BLaER1 treated with 17β-estradiol and CSF1 and Interleukin-3, amounts not matched to agents 10 nM and 100 nM (cell line): ENCODE measurements around the gene CSF1R.

Experiments
- H3K27ac ChIP-seq, 11 experiments: shearing (Covaris generic); formaldehyde crosslinking; 2 replicates each; pipeline ENCODE4 v1.8.1; 2022
- H3K27me3 ChIP-seq, 11 experiments: shearing (Covaris generic); formaldehyde crosslinking; 2 replicates each; pipeline ENCODE4 v1.8.1; 2022
- H3K36me3 ChIP-seq, 11 experiments: shearing (Covaris generic); formaldehyde crosslinking; 2 replicates each; pipeline ENCODE4 v1.8.1; 2022
- H3K4me1 ChIP-seq, 10 experiments: shearing (Covaris generic); formaldehyde crosslinking; 2 replicates each; pipeline ENCODE4 v1.8.1; 2022
- H3K4me2 ChIP-seq, 11 experiments: shearing (Covaris generic); formaldehyde crosslinking; 2 replicates each; pipeline ENCODE4 v1.8.1; 2022
- H3K4me3 ChIP-seq, 10 experiments: shearing (Covaris generic); formaldehyde crosslinking; 2 replicates each; pipeline ENCODE4 v1.8.1; 2022
- H3K9ac ChIP-seq, 11 experiments: shearing (Covaris generic); formaldehyde crosslinking; 2 replicates each; pipeline ENCODE4 v1.8.1; 2022
- H3K9me3 ChIP-seq, 11 experiments: shearing (Covaris generic); formaldehyde crosslinking; replicated peaks in 1 of 11; 2 replicates each; pipeline ENCODE4 v1.8.1; 2022
- H4K20me1 ChIP-seq, 11 experiments: shearing (Covaris generic); formaldehyde crosslinking; 2 replicates each; pipeline ENCODE4 v1.8.1; 2022
- Cebpa-rat ChIP-seq, 11 experiments: shearing (Covaris generic); IDR thresholded peaks; 2 replicates each; pipeline ENCODE4 v1.8.1; 2022

CSF1R gene

GRCh38 chr5:150075806-150076205 is 10.5 kb downstream of the CSF1R start:
- H3K36me3 ChIP-seq = peaks cover 0 to 100% (median 30%) of the 10 kb centered on the region in 11 experiments; a peak in 12 of 22 replicates
- peak overlapping the region in 8 of 11 experiments; percentile 2 to 99 (median 62); a peak in 11 of 22 replicates for H3K4me2 ChIP-seq
- no peak overlapping the region for H3K4me3 ChIP-seq
- H4K20me1 ChIP-seq = peaks cover 0 to 100% (median 0%) of the 10 kb centered on the region in 11 experiments; a peak in 2 of 22 replicates
- H3K9me3 ChIP-seq = peaks cover 0 to 33% (median 18%) of the 10 kb centered on the region in 11 experiments; a peak in 18 of 22 replicates
- no peak overlapping the region for H3K9ac ChIP-seq
- peaks cover 21 to 100% (median 58%) of the 10 kb centered on the region in 10 experiments for H3K4me1 ChIP-seq
- H3K27me3 ChIP-seq = no peaks in the 10 kb centered on the region
- H3K27ac ChIP-seq = no peak overlapping the region
- TF ChIP-seq Cebpa-rat (IDR thresholded peaks at IDR 0.05) = no peak

- Histone ChIP-seq H3K9ac (no peak overlapping the region), H3K27ac (no peak overlapping the region), H4K20me1 (peaks cover 0 to 100% (median 0%) of the 10 kb centered on the region in 11 experiments; a peak in 2 of 22 replicates), H3K36me3 (peaks cover 0 to 100% (median 29%) of the 10 kb centered on the region in 11 experiments; a peak in 12 of 22 replicates), H3K4me1 (peaks cover 21 to 100% (median 58%) of the 10 kb centered on the region in 10 experiments), H3K27me3 (no peaks in the 10 kb centered on the region), H3K9me3 (peaks cover 0 to 33% (median 18%) of the 10 kb centered on the region in 11 experiments; a peak in 18 of 22 replicates), H3K4me2 (peak overlapping the region in 3 of 11 experiments; percentile 3 to 99 (median 96); a peak in 4 of 22 replicates), H3K4me3 (no peak overlapping the region)
- TF ChIP-seq Cebpa-rat (IDR thresholded peaks at IDR 0.05) = no peak
Measured at GRCh38 chr5:150075233-150075632, 11.1 kb downstream of the CSF1R start.

- peaks cover 0 to 98% (median 0%) of the 10 kb centered on the region in 11 experiments; a peak in 2 of 22 replicates for H4K20me1 ChIP-seq
- H3K4me2 ChIP-seq = peak overlapping the region in 2 of 11 experiments; percentile 96 to 99; a peak in 2 of 22 replicates
- TF ChIP-seq Cebpa-rat (IDR thresholded peaks at IDR 0.05) = no peak
- peaks cover 22 to 100% (median 58%) of the 10 kb centered on the region in 10 experiments for H3K4me1 ChIP-seq
- peaks cover 0 to 33% (median 18%) of the 10 kb centered on the region in 11 experiments; a peak in 18 of 22 replicates for H3K9me3 ChIP-seq
- no peaks in the 10 kb centered on the region for H3K27me3 ChIP-seq
- H3K36me3 ChIP-seq = peaks cover 0 to 99% (median 22%) of the 10 kb centered on the region in 11 experiments; a peak in 12 of 22 replicates
- H3K9ac ChIP-seq = no peak overlapping the region
- no peak overlapping the region for H3K27ac ChIP-seq
- no peak overlapping the region for H3K4me3 ChIP-seq
Measured at GRCh38 chr5:150073677-150074076, 12.7 kb downstream of the CSF1R start.

- H3K4me3 ChIP-seq = no peak overlapping the region
- H3K27me3 ChIP-seq = no peaks in the 10 kb centered on the region
- peaks cover 0 to 33% (median 18%) of the 10 kb centered on the region in 11 experiments; a peak in 18 of 22 replicates for H3K9me3 ChIP-seq
- no peak overlapping the region for H3K27ac ChIP-seq
- peaks cover 0 to 98% (median 0%) of the 10 kb centered on the region in 11 experiments; a peak in 2 of 22 replicates for H4K20me1 ChIP-seq
- no peak for TF ChIP-seq Cebpa-rat (IDR thresholded peaks at IDR 0.05)
- H3K36me3 ChIP-seq = peaks cover 0 to 99% (median 22%) of the 10 kb centered on the region in 11 experiments; a peak in 12 of 22 replicates
- peaks cover 27 to 100% (median 61%) of the 10 kb centered on the region in 10 experiments for H3K4me1 ChIP-seq
- H3K9ac ChIP-seq = no peak overlapping the region
- H3K4me2 ChIP-seq = peak overlapping the region in 3 of 11 experiments; percentile 14 to 99 (median 96); a peak in 5 of 22 replicates
Measured at GRCh38 chr5:150073086-150073625, 13.2 kb downstream of the CSF1R start.

- Histone ChIP-seq H4K20me1 (peaks cover 0 to 86% (median 0%) of the 10 kb centered on the region in 11 experiments; a peak in 2 of 22 replicates), H3K4me1 (peaks cover 51 to 100% (median 66%) of the 10 kb centered on the region in 10 experiments), H3K36me3 (peaks cover 0 to 94% (median 22%) of the 10 kb centered on the region in 11 experiments; a peak in 12 of 22 replicates), H3K9me3 (peaks cover 0 to 32% (median 18%) of the 10 kb centered on the region in 11 experiments; a peak in 18 of 22 replicates), H3K27ac (peak overlapping the region in 9 of 11 experiments; percentile 21 to 56 (median 42); a peak in 11 of 22 replicates), H3K27me3 (no peaks in the 10 kb centered on the region), H3K9ac (peak overlapping the region in 4 of 11 experiments; percentile 5 to 26 (median 17); a peak in 5 of 22 replicates), H3K4me2 (peak overlapping the region; percentile 52 to 96 (median 65)), H3K4me3 (no peak overlapping the region)
- TF ChIP-seq Cebpa-rat (IDR thresholded peaks at IDR 0.05) = no peak
Measured at GRCh38 chr5:150070821-150071220, 15.5 kb downstream of the CSF1R start.

DNA sequence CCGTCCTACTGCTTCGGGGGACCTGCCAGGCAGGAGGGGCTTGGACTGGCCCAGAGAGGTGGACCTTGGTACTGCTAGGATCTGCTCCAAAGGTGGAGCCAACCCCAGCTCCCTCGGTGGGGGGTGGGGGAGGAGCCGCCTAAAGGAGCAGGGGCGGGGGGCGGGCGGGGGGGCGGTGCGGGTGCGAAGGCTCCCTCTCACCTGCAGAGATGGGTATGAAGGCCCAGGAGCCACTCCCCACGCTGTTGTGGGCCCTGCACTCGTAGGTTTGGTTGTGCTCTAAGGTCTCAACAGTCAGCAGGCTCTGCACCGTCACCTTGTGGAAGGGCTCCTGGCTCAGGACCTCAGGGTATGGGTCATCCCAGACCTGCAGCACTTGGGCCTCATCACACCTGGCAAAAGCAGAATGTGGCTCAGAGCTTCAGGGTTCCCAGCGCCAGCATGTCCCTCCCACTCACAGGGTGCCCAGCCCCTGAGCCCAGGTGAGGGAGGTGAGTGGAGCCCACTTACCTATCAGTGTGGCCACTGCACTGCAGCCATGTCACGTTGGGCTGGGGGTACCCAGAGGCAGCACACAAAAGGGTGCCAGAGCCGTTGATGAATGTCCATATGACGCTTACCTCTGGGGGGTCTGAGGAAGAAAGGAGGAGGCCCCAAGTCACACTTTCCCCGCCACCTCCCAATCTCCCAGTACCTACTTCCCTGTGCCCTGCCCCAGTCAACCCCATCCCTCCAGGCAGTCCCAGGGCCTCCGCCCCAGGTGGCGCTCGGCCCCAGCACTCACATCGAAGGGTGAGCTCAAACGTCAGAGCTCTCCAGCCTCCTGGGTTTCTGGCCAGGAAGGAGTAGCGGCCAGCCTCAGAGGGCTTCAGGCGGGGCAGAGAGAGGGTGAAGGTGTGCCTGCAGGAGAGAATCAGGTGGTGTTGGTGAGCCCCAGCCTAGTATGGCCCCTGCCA is 16.4 kb downstream of the CSF1R start:
- peaks cover 59 to 100% (median 71%) of the 10 kb centered on the region in 10 experiments for H3K4me1 ChIP-seq

DNA sequence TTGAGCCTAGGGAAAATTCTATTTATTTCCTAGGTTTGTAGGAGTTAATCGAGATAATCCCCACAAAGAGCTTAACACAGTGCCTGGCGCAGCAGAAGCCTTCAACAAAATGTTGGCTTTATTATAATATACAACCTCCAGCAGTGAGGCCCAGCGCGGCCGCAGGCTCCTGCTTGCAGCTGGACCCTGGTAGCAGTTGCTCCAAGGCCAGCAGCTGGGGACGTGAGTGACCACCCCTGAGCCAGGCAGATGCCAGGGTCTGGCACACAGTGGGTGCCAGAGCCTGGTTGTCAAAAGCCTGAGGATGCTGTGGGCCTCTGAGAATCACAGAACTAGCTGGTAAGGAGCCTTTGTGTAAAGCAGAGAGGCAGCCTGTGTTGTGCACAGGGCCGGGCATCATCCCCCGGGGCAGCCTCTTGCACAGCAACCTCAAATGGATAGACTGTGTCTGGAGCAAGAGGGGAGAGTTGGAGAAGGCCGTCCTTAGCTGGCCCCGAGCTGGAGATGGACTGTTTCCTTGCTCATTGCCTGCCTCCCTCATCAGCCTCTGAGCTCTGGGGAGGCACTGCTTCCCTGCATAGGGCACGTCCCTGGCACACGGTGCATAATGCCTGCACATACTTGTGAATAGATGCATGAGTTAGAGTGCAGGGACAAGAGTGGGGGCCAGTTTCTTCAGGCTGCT is 17.3 kb downstream of the CSF1R start:
- peaks cover 0 to 82% (median 16%) of the 10 kb centered on the region in 11 experiments; a peak in 12 of 22 replicates for H3K36me3 ChIP-seq
- H3K9me3 ChIP-seq = peaks cover 0 to 18% (median 16%) of the 10 kb centered on the region in 11 experiments; a peak in 18 of 22 replicates
- H3K9ac ChIP-seq = peak overlapping the region in 10 of 11 experiments; percentile 25 to 91 (median 86); a peak in 18 of 22 replicates
- no peaks in the 10 kb centered on the region for H3K27me3 ChIP-seq
- peak overlapping the region in 1 of 10 experiments; percentile 9; a peak in 2 of 20 replicates for H3K4me3 ChIP-seq
- peak overlapping the region in 10 of 11 experiments; percentile 26 to 99 (median 93); a peak in 18 of 22 replicates for H3K27ac ChIP-seq
- peaks cover 68 to 100% (median 80%) of the 10 kb centered on the region in 10 experiments for H3K4me1 ChIP-seq
- peaks cover 0 to 73% (median 0%) of the 10 kb centered on the region in 11 experiments; a peak in 2 of 22 replicates for H4K20me1 ChIP-seq
- H3K4me2 ChIP-seq = peak overlapping the region; percentile 92 to 100 (median 99)
- TF ChIP-seq Cebpa-rat (IDR thresholded peaks at IDR 0.05) = no peak

More for the DNA sequence above, 16.4 kb downstream of the CSF1R start:
- H3K4me2 ChIP-seq = peak overlapping the region; percentile 93 to 100 (median 99)
- no peaks in the 10 kb centered on the region for H3K27me3 ChIP-seq
- peaks cover 0 to 85% (median 22%) of the 10 kb centered on the region in 11 experiments; a peak in 12 of 22 replicates for H3K36me3 ChIP-seq
- no peak overlapping the region; a peak in 1 of 20 replicates for H3K4me3 ChIP-seq
- H3K9ac ChIP-seq = peak overlapping the region in 8 of 11 experiments; percentile 20 to 89 (median 84); a peak in 10 of 22 replicates
- TF ChIP-seq Cebpa-rat (IDR thresholded peaks at IDR 0.05) = no peak
- H3K9me3 ChIP-seq = peaks cover 0 to 24% (median 18%) of the 10 kb centered on the region in 11 experiments; a peak in 18 of 22 replicates
- H4K20me1 ChIP-seq = peaks cover 0 to 81% (median 0%) of the 10 kb centered on the region in 11 experiments; a peak in 2 of 22 replicates
- H3K27ac ChIP-seq = peak overlapping the region in 10 of 11 experiments; percentile 33 to 99 (median 91); a peak in 18 of 22 replicates
